GM10266 (cell line): ENCODE measurements around the gene COG3.

ENCODE experiments used
- DNase-seq: peaks from one replicate; pipeline ENCODE4 v3.0.0; 2012; ENCODE audit errors: extremely low spot score
- TF ChIP-seq, protein P1 (sequence below): IDR thresholded peaks from 2 replicates; pipeline ENCODE4 v1.5.1; 2012; ENCODE audit warnings: mild to moderate bottlenecking, low read depth; ENCODE audit not compliant: control insufficient read depth, insufficient read depth; ENCODE audit errors: missing control alignments

COG3 gene

DNA sequence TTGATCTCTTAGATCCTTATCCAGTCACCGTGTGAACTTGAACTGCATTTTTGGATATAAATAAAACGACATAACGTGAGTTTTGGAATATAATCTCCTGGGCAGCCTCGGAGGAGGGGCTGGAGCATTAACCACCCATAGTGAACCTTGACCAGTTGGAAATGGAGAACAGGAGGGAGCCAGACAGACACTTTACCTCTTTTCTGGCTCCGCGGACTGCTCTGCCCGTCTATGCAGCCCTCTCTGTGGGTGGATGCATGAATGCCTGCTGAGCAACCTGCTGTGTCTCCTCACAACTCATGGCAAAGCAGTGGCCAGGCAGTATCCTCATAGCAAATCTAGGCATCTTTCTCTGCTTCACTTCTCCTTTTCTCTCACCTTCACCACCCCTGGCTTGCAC is 10.5 kb upstream of the COG3 start:
- no peak for DNase-seq
- TF ChIP-seq, protein P1, sequence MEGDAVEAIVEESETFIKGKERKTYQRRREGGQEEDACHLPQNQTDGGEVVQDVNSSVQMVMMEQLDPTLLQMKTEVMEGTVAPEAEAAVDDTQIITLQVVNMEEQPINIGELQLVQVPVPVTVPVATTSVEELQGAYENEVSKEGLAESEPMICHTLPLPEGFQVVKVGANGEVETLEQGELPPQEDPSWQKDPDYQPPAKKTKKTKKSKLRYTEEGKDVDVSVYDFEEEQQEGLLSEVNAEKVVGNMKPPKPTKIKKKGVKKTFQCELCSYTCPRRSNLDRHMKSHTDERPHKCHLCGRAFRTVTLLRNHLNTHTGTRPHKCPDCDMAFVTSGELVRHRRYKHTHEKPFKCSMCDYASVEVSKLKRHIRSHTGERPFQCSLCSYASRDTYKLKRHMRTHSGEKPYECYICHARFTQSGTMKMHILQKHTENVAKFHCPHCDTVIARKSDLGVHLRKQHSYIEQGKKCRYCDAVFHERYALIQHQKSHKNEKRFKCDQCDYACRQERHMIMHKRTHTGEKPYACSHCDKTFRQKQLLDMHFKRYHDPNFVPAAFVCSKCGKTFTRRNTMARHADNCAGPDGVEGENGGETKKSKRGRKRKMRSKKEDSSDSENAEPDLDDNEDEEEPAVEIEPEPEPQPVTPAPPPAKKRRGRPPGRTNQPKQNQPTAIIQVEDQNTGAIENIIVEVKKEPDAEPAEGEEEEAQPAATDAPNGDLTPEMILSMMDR = no peak

DNA sequence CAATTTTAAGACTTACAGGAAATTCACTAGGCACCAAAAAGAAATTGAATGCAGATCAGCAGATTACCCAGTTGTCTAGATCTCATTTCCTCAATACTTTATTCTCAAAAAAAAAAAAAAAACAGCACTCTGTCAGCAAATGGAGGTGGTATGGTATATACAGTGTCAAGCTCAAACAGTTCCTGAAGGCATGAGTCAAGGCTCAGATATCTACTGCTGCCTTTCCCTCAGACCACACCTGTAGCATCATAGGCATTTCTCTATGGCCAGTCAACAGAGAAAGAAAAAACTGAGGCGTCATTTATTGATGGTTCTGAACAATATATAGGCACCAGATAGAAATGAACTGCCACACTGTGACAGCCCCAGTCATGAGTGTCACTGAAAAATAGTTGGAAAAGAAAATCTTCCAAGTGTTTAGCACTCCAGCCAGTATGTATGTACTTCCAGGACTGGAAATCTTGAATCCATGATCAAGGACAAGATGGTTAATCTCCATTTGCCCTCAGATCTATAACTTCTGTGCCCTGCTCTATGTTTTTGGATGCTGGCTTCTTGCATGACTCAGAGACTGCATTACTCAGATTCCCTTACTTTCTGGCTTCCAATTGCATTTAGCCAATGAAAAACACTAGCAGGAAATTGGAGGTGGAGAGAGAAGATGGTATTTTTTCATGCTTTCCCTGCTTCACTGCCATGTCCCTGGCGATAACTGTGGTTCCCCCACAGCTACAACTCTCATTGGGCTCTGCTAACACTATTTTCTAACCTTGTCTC is 8.4 kb upstream of the COG3 start:
- TF ChIP-seq, protein P1 = no peak
- DNase-seq = no peak

DNA sequence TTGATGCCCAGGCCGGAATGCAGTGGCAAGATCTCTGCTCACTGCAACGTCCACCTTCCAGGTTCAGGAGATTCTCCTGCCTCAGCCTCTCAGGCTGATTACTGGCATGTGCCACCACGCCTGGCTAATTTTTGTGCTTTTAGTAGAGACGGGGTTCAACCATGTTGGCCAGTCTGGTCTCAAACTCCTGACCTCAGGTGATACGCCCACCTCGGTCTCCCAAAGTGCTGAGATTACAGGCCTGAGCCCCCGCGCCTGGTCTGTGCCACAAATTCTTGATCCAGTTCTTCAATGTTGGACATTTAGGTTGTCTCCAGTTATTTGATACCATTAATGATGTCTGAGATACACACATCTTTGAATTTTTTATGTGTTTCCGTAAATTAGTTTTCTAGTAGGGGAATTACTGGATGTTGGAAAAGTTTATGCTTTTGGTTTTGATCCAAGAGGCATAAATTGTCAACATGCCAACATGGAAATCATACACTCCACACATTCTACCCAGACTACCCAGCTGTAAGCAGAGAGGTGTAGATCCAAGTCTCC is 525 bp upstream of the COG3 start:
- TF ChIP-seq, protein P1 = no peak
- no peak for DNase-seq

DNA sequence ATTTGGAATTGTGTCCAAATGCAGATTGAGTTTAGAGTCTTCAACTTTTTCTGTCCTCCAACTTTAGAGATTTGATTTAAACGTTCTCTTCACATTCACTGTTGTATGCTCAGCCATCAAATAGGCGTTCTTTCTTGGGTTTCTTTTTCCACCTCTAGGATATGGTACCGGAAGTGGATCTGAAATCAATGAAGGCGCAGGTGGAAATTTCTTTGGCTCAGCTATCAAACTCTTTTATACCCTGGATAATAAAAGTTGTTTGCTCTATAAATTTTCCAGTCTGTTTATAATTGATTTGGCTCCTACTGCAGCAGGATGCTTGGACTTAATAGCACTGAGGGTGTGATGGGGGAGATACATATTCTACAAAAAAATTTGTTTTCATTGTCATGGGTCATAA is 1.6 kb downstream of the COG3 start:
- no peak for DNase-seq
- TF ChIP-seq, protein P1 = no peak

DNA sequence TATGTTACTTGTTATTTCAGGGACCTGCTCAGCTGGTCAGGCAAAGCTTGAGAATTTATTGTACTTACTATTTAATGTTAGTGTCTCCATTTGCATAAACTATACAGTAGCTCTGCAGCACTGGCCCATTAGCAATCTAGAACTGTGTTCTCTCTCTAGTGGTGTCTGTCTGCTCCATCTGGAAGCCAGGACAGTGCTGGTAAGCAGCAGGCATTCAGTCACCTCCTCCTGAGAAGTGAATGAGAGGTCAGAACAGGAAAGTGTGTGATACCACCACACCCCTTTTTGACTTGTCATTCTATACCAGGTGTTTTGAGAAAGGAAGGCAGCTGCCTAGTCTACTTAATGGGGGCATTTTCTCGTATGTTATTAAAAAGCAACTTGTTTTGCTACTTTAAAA is 3.9 kb downstream of the COG3 start:
- no peak for DNase-seq
- TF ChIP-seq, protein P1 = no peak

DNA sequence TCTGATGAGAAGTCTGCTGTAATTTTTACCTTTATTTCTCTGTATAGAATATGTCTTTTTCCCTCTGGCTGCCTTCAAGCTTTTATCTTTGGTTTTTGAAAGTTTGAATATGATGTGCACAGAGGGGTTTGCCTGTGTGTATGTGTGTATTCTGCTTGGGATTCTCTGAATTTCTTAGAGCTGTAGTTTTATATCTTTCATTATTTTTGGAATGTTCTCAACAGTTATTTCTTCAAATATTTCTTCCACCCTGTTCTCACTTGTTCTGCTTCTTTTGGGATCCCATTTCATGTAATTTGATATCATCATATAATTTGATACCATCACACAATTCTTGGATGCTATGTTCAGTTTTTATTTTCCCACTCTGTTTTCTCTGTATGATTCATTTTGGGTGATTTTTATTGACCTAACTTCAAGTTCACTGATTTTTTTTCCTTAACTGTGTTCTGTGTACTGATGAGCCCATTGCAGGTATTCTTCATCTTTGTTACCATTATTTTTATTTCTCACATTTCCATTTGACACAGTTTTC is 7.5 kb downstream of the COG3 start:
- TF ChIP-seq, protein P1 = no peak
- no peak for DNase-seq

DNA sequence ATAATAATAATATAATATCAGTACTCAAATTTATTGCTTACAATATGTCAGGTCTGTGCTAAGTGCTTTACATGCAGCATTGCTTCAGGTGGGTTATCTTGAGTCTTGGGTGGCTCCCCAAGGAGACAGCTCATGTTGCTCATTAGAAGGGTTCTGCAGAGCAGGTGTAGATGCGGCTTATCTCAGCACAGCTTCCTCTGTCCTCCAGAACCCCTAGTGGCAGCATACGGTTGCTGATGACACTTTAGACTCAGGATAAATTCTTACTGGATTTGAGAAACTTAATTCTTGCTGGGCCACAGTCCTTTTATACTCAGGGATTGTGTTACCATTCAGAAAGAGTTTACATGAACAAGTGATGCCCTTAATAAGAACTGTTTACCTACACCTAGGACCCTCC is 8.9 kb downstream of the COG3 start:
- TF ChIP-seq, protein P1 = peak; percentile 14
- DNase-seq = no peak
